Activated naive CD4-positive, alpha-beta T cell treated with anti-CD3 and anti-CD28 coated beads, Interleukin-2, amount 10 ng/mL, durations not matched to agents 7 days and 5 days (primary cell): ENCODE results near the gene ASTN1.

Experiments
- CTCF ChIA-PET: fragments of 350-600 bp; sonication (Branson Sonifier 250); formaldehyde crosslinking; loops from one replicate; lab custom pipeline; 2021; ENCODE audit warnings: antibody characterized with exemption; lab: Charles Lee
- DNase-seq: peaks from one replicate; pipeline ENCODE4 v3.0.0-alpha.2; 2020
- H3K27ac Mint-ChIP-seq: one replicate; pipeline ENCODE4 v1.8.0; 2021; ENCODE audit warnings: mild to moderate bottlenecking, moderate library complexity, mixed read lengths
- H3K27me3 Mint-ChIP-seq: one replicate; pipeline ENCODE4 v1.8.0; 2021; ENCODE audit warnings: mild to moderate bottlenecking, mixed read lengths
- H3K36me3 Mint-ChIP-seq: one replicate; pipeline ENCODE4 v1.8.0; 2021; ENCODE audit warnings: mixed read lengths
- H3K4me1 Mint-ChIP-seq: one replicate; pipeline ENCODE4 v1.8.0; 2021; ENCODE audit warnings: mixed read lengths
- H3K4me3 Mint-ChIP-seq: one replicate; pipeline ENCODE4 v1.8.0; 2021; ENCODE audit warnings: mild to moderate bottlenecking, moderate library complexity, mixed read lengths
- H3K9me3 Mint-ChIP-seq: one replicate; pipeline ENCODE4 v1.8.0; 2021; ENCODE audit warnings: mixed read lengths

The ASTN1 gene

DNA sequence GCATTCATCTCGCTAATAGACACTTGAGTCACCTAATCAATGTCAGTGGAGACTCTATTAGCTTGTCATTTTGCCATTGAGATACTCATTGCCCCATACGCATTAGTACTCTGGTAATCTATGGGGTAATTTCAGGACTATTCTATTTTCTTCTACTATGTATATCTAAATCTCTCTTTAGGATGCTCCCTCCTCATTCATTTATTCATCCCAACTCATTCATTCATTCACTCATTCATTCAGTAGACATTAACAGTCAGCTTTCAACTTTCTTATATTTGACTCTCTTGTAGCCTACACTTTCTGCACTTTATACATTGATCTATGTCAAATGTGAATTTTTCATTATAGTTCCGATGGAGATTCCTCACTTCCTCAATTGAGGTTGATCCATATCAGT, 170.9 kb downstream of the ASTN1 start:
- H3K4me1 Mint-ChIP-seq = no peaks in the 10 kb centered on the region
- no peaks in the 10 kb centered on the region for H3K36me3 Mint-ChIP-seq
- H3K27ac Mint-ChIP-seq = no peak overlapping the region
- no peak for DNase-seq
- H3K27me3 Mint-ChIP-seq = no peaks in the 10 kb centered on the region
- CTCF ChIA-PET = no interaction called here
- no peak overlapping the region for H3K4me3 Mint-ChIP-seq
- H3K9me3 Mint-ChIP-seq = no peaks in the 10 kb centered on the region

DNA sequence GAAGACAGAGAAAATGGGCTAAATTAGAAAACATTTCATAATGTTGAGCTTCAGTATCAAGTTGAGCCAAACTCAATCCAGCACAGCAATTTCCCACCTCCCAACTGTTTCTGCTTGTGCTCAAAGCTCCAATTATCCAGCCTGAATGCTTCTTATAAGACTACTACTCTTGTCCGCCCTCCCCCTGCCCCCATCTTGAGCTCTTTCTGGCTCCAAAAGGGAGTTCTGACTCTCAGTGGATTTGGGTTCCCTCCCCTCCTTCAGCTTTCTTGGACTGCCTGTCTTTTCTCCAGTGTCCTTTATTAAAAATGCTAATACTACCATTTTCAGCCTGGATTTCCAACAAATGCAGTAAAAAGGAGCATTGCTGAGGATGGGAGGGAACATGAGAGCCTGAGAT, 174.8 kb downstream of the ASTN1 start:
- no peaks in the 10 kb centered on the region for H3K27me3 Mint-ChIP-seq

DNA sequence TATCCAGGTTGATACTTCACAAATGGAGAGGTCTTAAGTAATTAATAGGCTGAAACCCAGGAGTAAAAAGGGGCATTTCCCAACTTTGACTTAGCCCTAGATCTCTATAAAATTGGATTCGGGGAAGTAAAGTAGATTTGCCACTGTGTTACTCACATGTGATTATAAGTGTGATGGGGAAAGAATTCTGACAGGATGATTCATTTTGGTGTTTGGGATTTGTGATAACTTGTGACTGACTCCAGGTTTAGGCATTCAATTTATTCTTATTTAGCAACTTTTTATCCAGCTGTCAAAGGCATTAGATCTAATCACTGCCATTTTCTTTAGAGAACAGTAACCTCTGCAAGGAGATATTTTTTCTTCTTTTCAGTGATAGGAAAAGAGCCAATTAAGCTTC, 175.5 kb downstream of the ASTN1 start:
- Mint-ChIP-seq H3K27me3 (no peaks in the 10 kb centered on the region), H3K4me3 (no peak overlapping the region), H3K9me3 (no peaks in the 10 kb centered on the region), H3K27ac (no peak overlapping the region), H3K36me3 (no peaks in the 10 kb centered on the region), H3K4me1 (no peaks in the 10 kb centered on the region)
- CTCF ChIA-PET = no interaction called here
- DNase-seq = no peak

More for the DNA sequence above, 174.8 kb downstream of the ASTN1 start:
- CTCF ChIA-PET = no interaction called here
- no peak for DNase-seq
- H3K4me3 Mint-ChIP-seq = no peak overlapping the region
- H3K36me3 Mint-ChIP-seq = no peaks in the 10 kb centered on the region
- no peaks in the 10 kb centered on the region for H3K4me1 Mint-ChIP-seq
- H3K27ac Mint-ChIP-seq = no peak overlapping the region
- no peaks in the 10 kb centered on the region for H3K9me3 Mint-ChIP-seq

DNA sequence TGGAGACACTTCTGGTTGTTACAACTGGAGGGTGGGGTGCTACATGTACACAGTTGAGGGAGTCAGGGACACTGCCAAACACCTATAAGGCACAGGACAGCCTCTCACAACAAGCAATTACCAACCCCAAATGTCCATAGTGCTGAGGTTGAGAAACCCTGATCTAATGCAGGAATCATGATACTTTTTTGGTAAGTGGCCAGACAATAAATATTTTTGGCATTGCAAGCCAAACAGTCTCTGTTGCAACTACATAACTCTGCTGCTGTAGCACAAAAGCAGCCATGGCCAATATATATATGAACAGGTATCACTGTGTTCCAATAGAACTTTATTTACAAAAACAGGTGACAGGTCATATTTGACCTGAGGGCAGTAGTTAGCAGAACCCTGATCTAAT, 177.5 kb downstream of the ASTN1 start:
- DNase-seq = no peak
- no peak overlapping the region for H3K4me3 Mint-ChIP-seq
- CTCF ChIA-PET = no interaction called here
- no peaks in the 10 kb centered on the region for H3K9me3 Mint-ChIP-seq
- H3K36me3 Mint-ChIP-seq = no peaks in the 10 kb centered on the region
- H3K27ac Mint-ChIP-seq = no peak overlapping the region
- H3K27me3 Mint-ChIP-seq = no peaks in the 10 kb centered on the region
- no peaks in the 10 kb centered on the region for H3K4me1 Mint-ChIP-seq

DNA sequence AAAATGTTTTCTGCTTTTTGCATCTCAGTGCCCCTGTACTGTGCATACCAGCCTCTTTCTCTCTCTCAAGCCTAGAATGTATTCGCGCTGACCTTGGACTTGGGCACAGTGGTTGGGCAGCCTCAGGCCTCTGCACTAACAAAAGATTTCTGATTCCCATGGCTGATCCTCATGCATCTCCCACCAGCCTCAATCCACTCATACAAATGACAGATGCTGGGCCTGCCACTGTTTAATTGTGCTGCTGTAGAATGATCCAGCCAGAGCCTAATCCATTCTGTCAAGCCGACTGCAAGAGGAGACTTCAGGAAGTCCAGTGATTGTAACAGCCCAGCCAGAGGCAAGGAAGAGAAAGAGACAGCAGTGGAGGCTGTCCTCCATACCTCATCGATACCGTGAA, 180.8 kb downstream of the ASTN1 start:
- no peak overlapping the region for H3K4me3 Mint-ChIP-seq
- CTCF ChIA-PET = no interaction called here
- no peak for DNase-seq
- no peaks in the 10 kb centered on the region for H3K27me3 Mint-ChIP-seq
- H3K27ac Mint-ChIP-seq = no peak overlapping the region
- no peaks in the 10 kb centered on the region for H3K9me3 Mint-ChIP-seq
- H3K4me1 Mint-ChIP-seq = no peaks in the 10 kb centered on the region
- H3K36me3 Mint-ChIP-seq = no peaks in the 10 kb centered on the region

DNA sequence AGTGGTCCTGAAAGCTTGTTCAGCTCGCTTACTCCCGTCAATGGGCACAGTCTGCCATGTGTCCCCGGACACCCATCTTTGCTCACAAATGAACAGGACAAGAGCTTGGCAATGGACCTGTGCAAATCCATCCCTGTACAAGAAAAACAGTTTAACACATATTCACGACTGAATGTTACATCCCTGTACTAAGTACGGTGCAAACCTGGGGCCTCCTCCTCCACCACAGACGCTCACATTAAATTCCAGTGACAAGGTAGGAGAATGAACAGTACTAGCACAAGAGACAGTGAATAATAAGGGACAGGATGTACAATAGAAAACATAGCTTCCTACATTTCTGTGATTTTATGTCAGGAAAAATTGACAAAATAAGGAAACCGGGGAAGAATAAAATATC, 187.7 kb downstream of the ASTN1 start:
- Mint-ChIP-seq H3K27ac (no peak overlapping the region), H3K36me3 (no peaks in the 10 kb centered on the region), H3K4me3 (no peak overlapping the region), H3K4me1 (no peaks in the 10 kb centered on the region), H3K9me3 (no peaks in the 10 kb centered on the region), H3K27me3 (no peaks in the 10 kb centered on the region)
- DNase-seq = no peak
- CTCF ChIA-PET = no interaction called here

DNA sequence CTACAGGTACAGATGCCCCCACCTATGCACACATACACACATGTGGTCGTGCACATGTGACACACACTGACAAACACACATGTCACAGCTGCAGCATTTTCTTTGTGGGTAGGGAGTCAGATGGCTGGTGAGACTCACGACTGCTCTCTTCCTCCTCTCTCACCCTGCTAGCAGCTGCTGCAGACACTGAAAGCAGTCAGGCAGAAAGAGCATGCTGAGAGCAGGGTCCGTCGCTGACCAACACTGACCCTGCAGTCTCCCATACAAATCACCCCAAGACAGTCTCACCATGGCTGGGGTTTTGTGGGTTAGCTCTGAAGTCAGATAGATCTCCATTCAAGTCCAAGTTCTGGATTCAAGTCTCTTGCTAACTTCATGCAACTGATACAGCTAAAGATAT, 188.3 kb downstream of the ASTN1 start:
- DNase-seq = no peak
- H3K9me3 Mint-ChIP-seq = no peaks in the 10 kb centered on the region
- H3K27me3 Mint-ChIP-seq = no peaks in the 10 kb centered on the region
- CTCF ChIA-PET = no interaction called here
- H3K4me3 Mint-ChIP-seq = no peak overlapping the region
- no peaks in the 10 kb centered on the region for H3K36me3 Mint-ChIP-seq
- no peak overlapping the region for H3K27ac Mint-ChIP-seq
- no peaks in the 10 kb centered on the region for H3K4me1 Mint-ChIP-seq

DNA sequence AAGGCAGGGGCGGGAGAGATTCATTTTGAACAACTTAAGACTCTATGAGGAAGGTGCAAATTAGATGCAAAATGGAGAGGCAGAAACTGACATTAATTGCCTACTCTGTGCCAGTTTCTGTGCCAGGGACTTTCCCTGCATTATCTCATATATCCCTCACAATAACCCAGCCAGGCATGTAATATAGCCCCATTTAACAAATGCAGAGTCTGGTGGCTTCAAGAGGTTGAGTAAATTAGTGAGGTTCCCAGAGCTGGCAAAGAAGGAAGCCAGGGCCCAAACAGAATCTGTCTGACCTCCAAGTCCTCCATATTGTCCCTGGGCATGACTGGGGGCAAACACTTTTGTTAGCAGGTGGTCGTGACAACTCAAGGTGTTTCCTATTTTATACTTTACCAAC, 199.8 kb downstream of the ASTN1 start:
- H3K4me3 Mint-ChIP-seq = no peak overlapping the region
- no peak for DNase-seq
- H3K27me3 Mint-ChIP-seq = no peaks in the 10 kb centered on the region
- no peak overlapping the region for H3K27ac Mint-ChIP-seq
- CTCF ChIA-PET = no interaction called here
- H3K36me3 Mint-ChIP-seq = no peaks in the 10 kb centered on the region
- H3K4me1 Mint-ChIP-seq = no peaks in the 10 kb centered on the region
- no peaks in the 10 kb centered on the region for H3K9me3 Mint-ChIP-seq

DNA sequence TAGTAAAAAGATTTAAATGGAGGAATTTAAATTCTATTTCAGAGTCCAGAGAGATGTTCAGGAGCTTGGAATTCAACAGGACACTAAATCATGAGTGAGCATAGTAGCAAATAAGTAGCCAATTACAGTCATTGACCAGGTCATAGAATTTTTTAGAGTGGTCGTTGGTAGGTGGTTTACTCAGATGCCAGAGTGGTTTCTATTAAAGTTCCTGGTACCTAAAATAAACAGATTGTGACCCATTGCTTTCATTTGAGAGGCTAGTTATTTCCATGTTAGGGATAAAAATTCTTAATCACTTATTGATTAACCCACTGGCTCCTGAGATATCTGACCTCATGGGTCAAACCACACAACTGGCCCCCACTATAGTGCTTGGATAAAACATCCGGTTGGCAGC, 201.3 kb downstream of the ASTN1 start:
- H3K36me3 Mint-ChIP-seq = no peaks in the 10 kb centered on the region
- DNase-seq = no peak
- no peak overlapping the region for H3K4me3 Mint-ChIP-seq
- CTCF ChIA-PET = no interaction called here
- H3K4me1 Mint-ChIP-seq = no peaks in the 10 kb centered on the region
- no peak overlapping the region for H3K27ac Mint-ChIP-seq
- H3K27me3 Mint-ChIP-seq = no peaks in the 10 kb centered on the region
- no peaks in the 10 kb centered on the region for H3K9me3 Mint-ChIP-seq

DNA sequence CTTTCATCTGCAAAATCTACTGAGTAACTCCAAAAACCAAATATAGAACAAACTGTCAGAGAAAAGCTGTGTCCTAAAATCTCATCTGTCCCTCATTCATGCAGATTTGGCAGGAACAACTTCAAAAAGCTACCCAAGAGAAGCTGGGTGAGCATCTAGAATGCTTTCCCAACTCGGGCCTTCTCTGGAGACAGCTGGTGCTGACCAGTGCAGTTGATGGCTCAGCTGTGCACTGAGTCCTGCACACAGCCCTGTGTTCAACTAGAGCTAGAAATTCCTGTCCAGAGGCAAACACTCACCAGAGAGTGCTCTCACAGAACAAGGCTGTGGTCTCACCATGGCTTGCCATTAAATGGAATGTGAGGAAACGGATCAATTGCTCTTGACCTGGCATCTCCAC, 202.8 kb downstream of the ASTN1 start:
- DNase-seq = no peak
- Mint-ChIP-seq H3K9me3 (no peaks in the 10 kb centered on the region), H3K27ac (no peak overlapping the region), H3K27me3 (no peaks in the 10 kb centered on the region), H3K4me3 (no peak overlapping the region), H3K36me3 (no peaks in the 10 kb centered on the region), H3K4me1 (no peaks in the 10 kb centered on the region)
- CTCF ChIA-PET = no interaction called here

DNA sequence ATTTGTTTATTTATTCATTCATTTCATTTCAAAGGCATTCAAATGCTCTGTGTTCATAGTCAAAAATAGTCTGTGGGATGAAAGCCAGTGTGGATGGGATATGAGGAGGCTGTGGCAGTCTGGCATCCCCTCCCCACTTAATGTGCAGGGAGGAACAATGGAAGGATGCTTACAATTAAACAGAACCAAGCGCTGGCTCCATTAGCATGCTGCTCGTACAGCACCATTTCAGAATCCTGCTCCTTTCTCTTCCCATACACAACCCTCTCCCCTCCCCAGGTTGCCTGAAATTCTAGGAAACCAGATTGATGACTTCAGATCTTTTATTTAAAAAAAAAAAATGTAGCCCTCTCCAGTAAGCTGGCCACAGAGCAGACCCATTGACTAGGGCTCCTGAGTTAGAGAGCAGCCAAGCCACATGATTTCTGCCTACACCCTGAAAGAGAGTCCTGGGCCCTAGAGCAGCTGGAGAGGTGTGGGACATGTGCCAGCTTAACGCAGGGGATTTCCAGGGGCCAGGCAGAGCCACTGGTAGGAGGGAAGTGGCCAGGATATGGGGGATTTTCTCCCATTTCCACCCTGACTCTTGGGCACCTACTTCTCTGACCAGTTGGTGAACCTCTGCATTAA, 205.2 kb downstream of the ASTN1 start:
- CTCF ChIA-PET = no interaction called here
- H3K27me3 Mint-ChIP-seq = no peaks in the 10 kb centered on the region
- H3K4me3 Mint-ChIP-seq = no peak overlapping the region
- no peaks in the 10 kb centered on the region for H3K36me3 Mint-ChIP-seq
- H3K9me3 Mint-ChIP-seq = no peaks in the 10 kb centered on the region
- no peaks in the 10 kb centered on the region for H3K4me1 Mint-ChIP-seq
- H3K27ac Mint-ChIP-seq = no peak overlapping the region
- no peak for DNase-seq

DNA sequence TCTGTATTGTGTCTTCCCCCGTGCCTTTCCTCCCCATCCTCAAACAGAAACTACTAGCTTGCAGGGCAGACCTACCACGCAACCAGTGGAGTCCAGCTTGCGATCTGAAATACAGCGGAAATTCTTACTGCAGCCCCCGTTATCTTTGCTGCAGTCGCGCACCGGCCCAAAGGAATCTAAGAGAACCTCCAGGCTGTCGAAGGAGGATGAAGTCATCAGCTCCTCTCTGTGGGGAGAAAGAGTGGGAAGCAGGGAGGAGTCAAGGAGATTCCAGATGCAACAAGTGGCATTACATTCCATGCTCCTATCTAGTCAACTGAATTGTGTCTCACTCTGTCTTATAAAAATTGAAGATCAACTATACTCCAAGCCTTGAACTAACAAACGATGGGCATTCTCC, 206.9 kb downstream of the ASTN1 start:
- no peak overlapping the region for H3K4me3 Mint-ChIP-seq
- CTCF ChIA-PET = interaction anchor here (1.8 kb wide), 1 partner anchor 9 kb away, joined by 4 read pairs; no protein-coding TSS in a partner anchor
- no peaks in the 10 kb centered on the region for H3K36me3 Mint-ChIP-seq
- H3K27ac Mint-ChIP-seq = no peak overlapping the region
- no peaks in the 10 kb centered on the region for H3K27me3 Mint-ChIP-seq
- no peaks in the 10 kb centered on the region for H3K9me3 Mint-ChIP-seq
- DNase-seq = no peak
- no peaks in the 10 kb centered on the region for H3K4me1 Mint-ChIP-seq

DNA sequence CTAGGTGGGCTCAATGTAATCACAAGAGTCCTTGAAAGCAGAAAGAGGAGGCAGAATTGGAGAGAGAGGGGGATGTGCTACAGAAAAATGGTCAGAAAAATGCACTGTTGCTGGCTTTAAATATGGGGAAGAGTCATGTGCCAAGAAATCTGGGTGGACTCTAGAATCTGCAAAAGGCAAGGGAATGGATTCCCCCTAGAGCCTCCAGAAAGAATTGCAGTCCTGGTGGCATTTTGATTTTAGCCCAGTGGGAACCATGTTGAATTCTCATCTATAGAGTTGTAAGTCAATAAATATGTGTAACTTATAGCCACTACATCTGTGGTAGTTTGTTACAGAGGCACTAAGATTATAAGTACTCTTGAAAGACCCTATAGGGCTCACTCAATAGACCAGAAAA, 210.3 kb downstream of the ASTN1 start:
- Mint-ChIP-seq H3K27me3 (no peaks in the 10 kb centered on the region), H3K4me1 (no peaks in the 10 kb centered on the region), H3K4me3 (no peak overlapping the region), H3K9me3 (no peaks in the 10 kb centered on the region), H3K27ac (no peak overlapping the region), H3K36me3 (no peaks in the 10 kb centered on the region)
- DNase-seq = no peak
- CTCF ChIA-PET = no interaction called here

DNA sequence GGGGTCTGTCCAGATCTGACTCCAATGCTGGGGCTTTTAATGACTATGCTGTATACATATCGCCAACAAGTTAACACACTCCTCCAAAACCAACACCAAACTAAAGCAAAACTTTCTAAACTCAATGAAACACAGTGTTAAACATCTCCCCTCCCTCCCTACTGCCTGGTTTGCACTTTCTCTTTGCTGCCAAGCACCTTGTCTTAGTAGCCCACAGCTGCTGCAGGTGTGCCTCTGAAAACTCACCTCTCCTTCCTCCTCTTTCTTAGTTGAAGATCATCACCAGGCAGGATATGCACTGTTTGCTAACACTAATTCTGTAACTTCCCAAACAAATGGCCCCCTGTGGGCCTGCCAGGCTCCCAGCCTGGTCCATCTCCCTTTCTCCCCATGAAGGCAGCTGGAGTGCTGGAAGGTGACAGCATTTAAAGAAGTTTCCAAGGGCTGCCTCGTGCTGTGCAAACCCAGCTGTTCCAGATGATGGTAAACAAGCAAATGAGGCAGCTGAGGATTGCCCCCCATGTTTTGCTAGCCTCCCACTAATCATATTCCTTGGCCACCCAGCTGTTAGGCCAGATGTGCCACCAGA, 213.7 kb downstream of the ASTN1 start:
- Mint-ChIP-seq H3K9me3 (no peaks in the 10 kb centered on the region), H3K4me1 (no peaks in the 10 kb centered on the region), H3K27me3 (no peaks in the 10 kb centered on the region), H3K4me3 (no peak overlapping the region), H3K36me3 (no peaks in the 10 kb centered on the region), H3K27ac (no peak overlapping the region)
- DNase-seq = no peak
- CTCF ChIA-PET = no interaction called here

DNA sequence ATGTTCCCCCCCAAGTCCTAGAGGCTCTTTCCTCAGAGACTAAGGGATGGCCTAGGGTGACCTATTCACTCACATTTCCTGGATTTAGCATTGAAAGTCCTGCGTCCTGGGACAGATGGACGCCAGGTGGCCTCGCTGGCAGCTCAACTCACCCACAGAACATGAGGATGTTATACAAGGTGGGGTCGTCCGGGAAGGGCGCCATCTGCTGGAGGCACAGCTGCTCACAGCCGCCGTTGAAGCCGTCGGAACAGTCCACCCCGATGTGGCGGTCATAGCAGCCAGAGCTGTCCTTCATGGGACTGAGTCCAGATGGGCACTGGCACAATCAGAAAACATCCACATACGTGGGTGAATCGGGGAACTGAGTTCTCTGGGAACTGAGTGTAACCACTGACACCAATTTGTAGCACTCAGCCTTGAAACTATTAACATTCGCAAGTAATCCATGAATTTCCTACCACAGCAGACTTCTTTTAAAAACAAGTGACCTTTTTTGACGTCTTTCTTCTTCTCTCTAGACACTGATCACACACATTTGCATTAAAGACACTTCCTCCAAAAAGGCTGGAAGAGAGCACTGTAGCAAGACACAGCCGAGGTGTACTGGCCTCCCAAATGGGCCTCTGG, 215.4 kb downstream of the ASTN1 start:
- Mint-ChIP-seq H3K27ac (no peak overlapping the region), H3K4me3 (no peak overlapping the region), H3K27me3 (no peaks in the 10 kb centered on the region), H3K36me3 (no peaks in the 10 kb centered on the region), H3K4me1 (no peaks in the 10 kb centered on the region), H3K9me3 (no peaks in the 10 kb centered on the region)
- DNase-seq = peak; percentile 29
- CTCF ChIA-PET = interaction anchor here (1.0 kb wide), 1 partner anchor 9 kb away, joined by 4 read pairs; no protein-coding TSS in a partner anchor
